IPS-NIHi11 (cell line): ENCODE results near the gene AKAP13.

ENCODE experiments used
- DNase-seq: peaks from one replicate; pipeline ENCODE4 v3.0.0; 2012; ENCODE audit warnings: mixed read lengths, low spot score

Gene AKAP13

GRCh38 chr15:85444122-85444745, 63.8 kb downstream of the AKAP13 start:
- DNase-seq: no peak

- no peak for DNase-seq
Observed at GRCh38 chr15:85445361-85445760, 65.0 kb downstream of the AKAP13 start.

GRCh38 chr15:85451099-85451700, 70.8 kb downstream of the AKAP13 start:
- no peak for DNase-seq

- no peak for DNase-seq
Observed at GRCh38 chr15:85452436-85452835, 72.0 kb downstream of the AKAP13 start.

- DNase-seq: no peak
Observed at GRCh38 chr15:85453144-85453872, 72.9 kb downstream of the AKAP13 start.

- no peak for DNase-seq
Observed at GRCh38 chr15:85454403-85454802, 74.0 kb downstream of the AKAP13 start.

- no peak for DNase-seq
Observed at GRCh38 chr15:85455891-85456290, 75.5 kb downstream of the AKAP13 start.

GRCh38 chr15:85456798-85457197, 76.4 kb downstream of the AKAP13 start:
- no peak for DNase-seq

- no peak for DNase-seq
Observed at GRCh38 chr15:85457392-85457968, 77.1 kb downstream of the AKAP13 start.

GRCh38 chr15:85458764-85459163, 78.4 kb downstream of the AKAP13 start:
- no peak for DNase-seq

GRCh38 chr15:85462029-85462428, 81.6 kb downstream of the AKAP13 start:
- no peak for DNase-seq

- DNase-seq: no peak
Observed at GRCh38 chr15:85463276-85463892, 83.0 kb downstream of the AKAP13 start.

GRCh38 chr15:85463976-85464375, 83.6 kb downstream of the AKAP13 start:
- DNase-seq: no peak

- DNase-seq: no peak
Observed at GRCh38 chr15:85464471-85464870, 84.1 kb downstream of the AKAP13 start.

GRCh38 chr15:85470563-85471271, 90.3 kb downstream of the AKAP13 start:
- no peak for DNase-seq

- no peak for DNase-seq
Observed at GRCh38 chr15:85472349-85472748, 91.9 kb downstream of the AKAP13 start.

- no peak for DNase-seq
Observed at GRCh38 chr15:85473455-85473854, 93.1 kb downstream of the AKAP13 start.

GRCh38 chr15:85474700-85475316, 94.4 kb downstream of the AKAP13 start:
- DNase-seq: no peak

- DNase-seq: no peak
Observed at GRCh38 chr15:85475317-85475701, 94.9 kb downstream of the AKAP13 start.

- DNase-seq: no peak
Observed at GRCh38 chr15:85475711-85476110, 95.3 kb downstream of the AKAP13 start.

GRCh38 chr15:85477061-85477460, 96.7 kb downstream of the AKAP13 start:
- no peak for DNase-seq

- no peak for DNase-seq
Observed at GRCh38 chr15:85477730-85478129, 97.3 kb downstream of the AKAP13 start.
